ENCODE measurements around the gene AKAP6. TPM values are rescaled to one million over a fixed set of nuclear protein-coding genes. Genes with fewer than 3 reads are reported as not detected.

AKAP6 gene
- total RNA-seq, 1 experiment from 2014 or later, result 2.8 TPM

DNA sequence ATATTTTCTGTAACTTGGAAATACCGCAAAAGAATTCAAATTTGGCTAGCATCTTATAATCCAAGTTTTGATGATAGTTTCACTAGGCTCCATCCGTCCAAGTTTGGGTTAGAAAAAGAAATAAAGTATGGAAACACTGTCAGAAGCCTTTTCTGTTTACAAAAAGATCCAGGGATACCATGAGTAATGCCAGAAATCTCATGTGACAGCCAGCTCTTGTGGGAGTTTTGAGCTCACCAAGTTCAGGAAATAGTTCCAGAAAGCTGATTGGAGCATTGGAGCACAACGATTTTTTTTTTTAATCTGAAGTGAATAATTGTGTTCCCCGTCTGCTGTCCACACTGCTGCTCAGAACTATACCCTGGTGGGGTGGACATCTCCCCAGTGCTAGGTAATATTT, 379.9 kb downstream of the AKAP6 start:
- intact Hi-C loops (cut with micrococcal nuclease; ENCODE audit: unreplicated experiment), result no loop called here
- DNase-seq, result no peak
- Mint-ChIP-seq H3K4me1 (ENCODE audit: low read depth, unreplicated experiment) (no peaks in the 10 kb centered on the region), H3K27ac (ENCODE audit: unreplicated experiment) (no peak overlapping the region), H3K9me3 (ENCODE audit: low read depth, unreplicated experiment) (no peaks in the 10 kb centered on the region), H3K36me3 (ENCODE audit: insufficient read depth, unreplicated experiment) (no peaks in the 10 kb centered on the region), H3K4me3 (ENCODE audit: low read depth, unreplicated experiment) (no peak overlapping the region), H3K27me3 (ENCODE audit: unreplicated experiment) (peaks cover 28% of the 10 kb centered on the region)
- BruUV-seq (replicated peaks), result no TSS peak
- CTCF ChIA-PET, result no interaction called here
- TF ChIP-seq, protein P1, sequence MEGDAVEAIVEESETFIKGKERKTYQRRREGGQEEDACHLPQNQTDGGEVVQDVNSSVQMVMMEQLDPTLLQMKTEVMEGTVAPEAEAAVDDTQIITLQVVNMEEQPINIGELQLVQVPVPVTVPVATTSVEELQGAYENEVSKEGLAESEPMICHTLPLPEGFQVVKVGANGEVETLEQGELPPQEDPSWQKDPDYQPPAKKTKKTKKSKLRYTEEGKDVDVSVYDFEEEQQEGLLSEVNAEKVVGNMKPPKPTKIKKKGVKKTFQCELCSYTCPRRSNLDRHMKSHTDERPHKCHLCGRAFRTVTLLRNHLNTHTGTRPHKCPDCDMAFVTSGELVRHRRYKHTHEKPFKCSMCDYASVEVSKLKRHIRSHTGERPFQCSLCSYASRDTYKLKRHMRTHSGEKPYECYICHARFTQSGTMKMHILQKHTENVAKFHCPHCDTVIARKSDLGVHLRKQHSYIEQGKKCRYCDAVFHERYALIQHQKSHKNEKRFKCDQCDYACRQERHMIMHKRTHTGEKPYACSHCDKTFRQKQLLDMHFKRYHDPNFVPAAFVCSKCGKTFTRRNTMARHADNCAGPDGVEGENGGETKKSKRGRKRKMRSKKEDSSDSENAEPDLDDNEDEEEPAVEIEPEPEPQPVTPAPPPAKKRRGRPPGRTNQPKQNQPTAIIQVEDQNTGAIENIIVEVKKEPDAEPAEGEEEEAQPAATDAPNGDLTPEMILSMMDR (IDR thresholded peaks at IDR 0.05; ENCODE audit: unreplicated experiment), result no peak

DNA sequence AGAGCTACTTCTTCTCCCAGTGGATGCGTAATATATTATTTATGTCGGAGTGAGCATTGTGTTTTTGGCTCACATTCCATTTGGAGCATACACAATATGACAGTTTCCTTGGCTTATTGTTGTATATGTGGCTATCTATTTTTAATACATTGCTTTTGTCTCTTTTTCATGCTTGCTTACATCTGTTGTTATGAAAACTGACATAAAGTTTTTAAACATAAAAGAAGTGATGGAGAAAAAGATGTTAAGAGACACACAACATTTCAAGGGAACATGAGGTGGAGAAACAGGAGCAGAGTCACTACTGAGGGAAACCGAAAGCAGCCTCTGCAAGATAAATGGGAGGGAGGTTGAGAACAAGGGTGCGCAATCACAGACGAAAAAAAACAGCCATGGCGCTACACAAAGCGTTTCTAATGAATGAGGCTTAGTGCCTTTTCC, 381.2 kb downstream of the AKAP6 start:
- Mint-ChIP-seq H3K27ac (ENCODE audit: unreplicated experiment) (no peak overlapping the region), H3K4me3 (ENCODE audit: low read depth, unreplicated experiment) (no peak overlapping the region), H3K9me3 (ENCODE audit: low read depth, unreplicated experiment) (no peaks in the 10 kb centered on the region), H3K36me3 (ENCODE audit: insufficient read depth, unreplicated experiment) (no peaks in the 10 kb centered on the region), H3K27me3 (ENCODE audit: unreplicated experiment) (peaks cover 28% of the 10 kb centered on the region), H3K4me1 (ENCODE audit: low read depth, unreplicated experiment) (no peaks in the 10 kb centered on the region)
- CTCF ChIA-PET, result no interaction called here
- no TSS peak for BruUV-seq (replicated peaks)
- intact Hi-C loops (cut with micrococcal nuclease; ENCODE audit: unreplicated experiment), result loop anchor here (5.0 to 10.0 kb wide), 2 partner anchors 722 to 1615 kb away; no protein-coding TSS in a partner anchor
- no peak for DNase-seq
- TF ChIP-seq, protein P1 (IDR thresholded peaks at IDR 0.05; ENCODE audit: unreplicated experiment), result no peak

DNA sequence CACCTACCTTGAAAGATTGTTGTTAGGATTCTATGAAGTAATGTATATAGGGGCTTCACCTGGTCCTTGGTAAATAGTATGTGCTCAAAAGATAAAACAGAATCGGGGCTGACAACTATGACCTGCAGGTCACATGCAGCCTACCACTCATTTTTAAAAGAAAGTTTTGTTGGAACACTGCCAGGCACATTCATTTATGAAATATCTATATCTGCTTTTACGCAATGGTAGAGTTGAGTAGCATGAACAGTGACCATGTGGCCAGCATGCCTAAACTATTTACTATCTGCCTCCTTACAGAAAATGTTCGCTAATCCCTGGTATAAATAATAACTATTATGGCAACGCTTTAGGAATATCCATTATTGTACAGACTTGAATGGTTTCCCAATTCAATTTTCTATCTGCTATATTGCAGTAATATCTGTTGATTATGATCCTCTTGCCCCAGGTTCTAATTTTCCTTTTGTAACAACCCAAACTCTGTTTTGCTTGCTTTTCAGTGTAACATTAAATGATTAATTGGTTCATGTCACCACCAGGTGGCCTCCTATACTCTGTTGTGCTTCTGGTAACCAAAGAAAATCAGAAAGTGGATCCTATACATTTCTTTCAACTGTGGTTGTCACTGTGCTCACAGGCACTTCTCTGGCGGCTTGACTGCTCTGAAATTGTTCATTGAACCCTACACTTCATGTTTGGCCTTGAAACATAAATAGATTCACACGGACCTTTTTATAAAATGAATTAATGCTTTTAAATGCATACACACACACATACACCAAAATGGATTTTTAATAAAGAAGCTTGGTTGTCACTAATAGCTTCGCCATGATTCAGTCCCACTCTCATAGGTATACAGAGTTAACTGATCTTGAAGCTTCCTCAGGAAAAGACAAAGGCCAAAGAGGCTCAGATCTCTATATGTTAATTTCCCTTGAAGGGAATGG, 381.9 kb downstream of the AKAP6 start:
- intact Hi-C loops (cut with micrococcal nuclease; ENCODE audit: unreplicated experiment), result loop anchor here (1.0 to 10.0 kb wide), 3 partner anchors 721 to 1614 kb away; no protein-coding TSS in a partner anchor
- CTCF ChIA-PET, result interaction anchor here (1.0 kb wide), 1 partner anchor 11 kb away, joined by 3 read pairs; no protein-coding TSS in a partner anchor
- no peak overlapping the region for H3K4me3 Mint-ChIP-seq (ENCODE audit: low read depth, unreplicated experiment)
- no TSS peak for BruUV-seq (replicated peaks)
- H3K36me3 Mint-ChIP-seq (ENCODE audit: insufficient read depth, unreplicated experiment), result no peaks in the 10 kb centered on the region
- peaks cover 28% of the 10 kb centered on the region for H3K27me3 Mint-ChIP-seq (ENCODE audit: unreplicated experiment)
- peak; percentile 32 for DNase-seq
- no peaks in the 10 kb centered on the region for H3K4me1 Mint-ChIP-seq (ENCODE audit: low read depth, unreplicated experiment)
- no peaks in the 10 kb centered on the region for H3K9me3 Mint-ChIP-seq (ENCODE audit: low read depth, unreplicated experiment)
- H3K27ac Mint-ChIP-seq (ENCODE audit: unreplicated experiment), result no peak overlapping the region
- TF ChIP-seq, protein P1 (IDR thresholded peaks at IDR 0.05; ENCODE audit: unreplicated experiment), result peak; percentile 39

DNA sequence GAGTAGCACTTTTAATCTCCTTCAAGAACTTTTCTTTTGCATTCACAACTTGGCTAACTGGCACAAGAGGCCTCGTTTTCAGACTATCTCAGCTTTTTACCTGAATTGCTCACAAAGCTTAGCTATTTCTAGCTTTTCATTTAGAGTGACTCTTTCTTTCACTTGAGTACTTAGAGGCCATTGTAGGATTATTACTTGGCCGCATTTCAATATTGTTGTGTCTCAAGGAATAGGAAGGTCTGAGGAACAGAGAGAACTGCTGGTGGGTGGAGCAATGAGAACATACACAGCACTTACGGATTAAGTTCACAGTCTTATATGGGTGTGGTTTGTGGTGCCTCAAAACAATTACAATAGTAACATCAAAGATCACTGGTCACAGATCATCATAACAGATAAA, 384.8 kb downstream of the AKAP6 start:
- TF ChIP-seq, protein P1 (IDR thresholded peaks at IDR 0.05; ENCODE audit: unreplicated experiment), result no peak
- Mint-ChIP-seq H3K4me1 (ENCODE audit: low read depth, unreplicated experiment) (no peaks in the 10 kb centered on the region), H3K4me3 (ENCODE audit: low read depth, unreplicated experiment) (no peak overlapping the region), H3K27ac (ENCODE audit: unreplicated experiment) (no peak overlapping the region), H3K36me3 (ENCODE audit: insufficient read depth, unreplicated experiment) (no peaks in the 10 kb centered on the region), H3K27me3 (ENCODE audit: unreplicated experiment) (peaks cover 28% of the 10 kb centered on the region), H3K9me3 (ENCODE audit: low read depth, unreplicated experiment) (no peaks in the 10 kb centered on the region)
- CTCF ChIA-PET, result no interaction called here
- DNase-seq, result no peak
- BruUV-seq (replicated peaks), result no TSS peak
- intact Hi-C loops (cut with micrococcal nuclease; ENCODE audit: unreplicated experiment), result loop anchor here (5.0 to 10.0 kb wide), 2 partner anchors 718 to 1611 kb away; no protein-coding TSS in a partner anchor
